KBM-7 (cell line): Measurements from ENCODE around the gene MLNR.
A peak's percentile ranks its signal among the peaks of the same experiment; 100 is the strongest.

Experiments
- DNase-seq: peaks from one replicate; pipeline ENCODE4 v3.0.0-alpha.2; 2015
- in situ Hi-C: fragments of 300-500 bp; cut with MboI; formaldehyde crosslinking; loops from 2 replicates; pipeline ENCODE4 v1.14.3; 2020; ENCODE audit warnings: low sequenced_read_pairs, low pct_unique_long_range_greater_than_20kb, mixed read lengths

Gene MLNR

DNA sequence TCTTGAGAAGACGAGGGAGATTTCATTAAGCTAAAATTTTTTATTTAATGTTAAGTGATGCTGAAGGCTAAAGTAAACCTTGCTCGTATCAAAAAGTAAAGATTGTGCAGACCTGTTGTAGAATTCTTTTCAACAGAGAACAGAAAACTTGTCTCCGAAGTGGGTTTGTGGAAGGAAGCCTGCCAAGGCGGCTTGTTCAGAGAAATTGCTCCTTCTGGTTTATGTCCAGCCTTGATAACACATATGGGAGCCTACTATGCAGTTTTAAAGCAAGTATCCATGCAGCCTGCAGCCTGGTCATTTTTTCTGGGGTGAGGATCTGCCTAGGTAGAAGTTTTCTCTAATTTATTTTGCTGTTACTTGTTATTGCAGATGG, 1.4 kb downstream of the MLNR start:
- in situ Hi-C loops, result no loop called here
- DNase-seq, result no peak

DNA sequence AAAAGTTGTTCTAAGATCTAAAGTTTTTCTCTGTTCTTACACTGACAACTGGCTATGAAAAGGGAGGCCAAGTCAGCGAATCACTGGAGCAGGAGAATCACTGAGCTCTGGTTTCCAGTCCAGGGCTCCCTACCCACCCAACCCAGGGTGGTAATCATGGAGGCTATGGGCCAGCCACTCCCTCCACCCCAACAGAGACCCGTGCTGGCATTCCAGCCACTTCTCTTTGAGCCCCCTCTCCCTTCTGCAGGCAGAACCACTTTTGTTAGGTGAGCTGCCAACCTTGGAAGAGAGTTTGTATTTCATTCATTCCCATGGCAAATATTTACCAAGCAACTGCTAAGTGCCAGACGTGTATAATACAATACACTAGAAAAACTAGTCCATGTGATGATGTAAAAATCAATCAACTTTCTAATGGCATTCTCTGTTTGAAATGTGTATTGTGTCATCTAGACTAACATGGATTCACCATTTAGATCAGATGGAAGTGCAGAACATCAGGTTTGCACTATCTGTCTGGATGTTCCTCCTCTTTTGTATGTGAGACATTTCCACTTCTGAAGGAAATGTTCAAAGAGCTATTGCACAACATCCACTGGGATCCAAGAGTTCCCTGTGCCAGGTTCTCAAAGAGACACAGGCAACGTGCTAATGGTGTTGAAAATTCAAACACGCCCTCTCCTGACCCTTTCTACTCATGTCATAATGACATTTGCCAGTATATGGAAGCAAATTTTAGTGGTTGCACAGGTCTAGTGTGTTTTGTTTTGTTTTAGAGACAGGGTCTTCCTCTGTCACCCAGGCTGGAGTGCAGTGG, 5.3 kb downstream of the MLNR start:
- in situ Hi-C loops, result no loop called here
- peak; percentile 14 for DNase-seq

DNA sequence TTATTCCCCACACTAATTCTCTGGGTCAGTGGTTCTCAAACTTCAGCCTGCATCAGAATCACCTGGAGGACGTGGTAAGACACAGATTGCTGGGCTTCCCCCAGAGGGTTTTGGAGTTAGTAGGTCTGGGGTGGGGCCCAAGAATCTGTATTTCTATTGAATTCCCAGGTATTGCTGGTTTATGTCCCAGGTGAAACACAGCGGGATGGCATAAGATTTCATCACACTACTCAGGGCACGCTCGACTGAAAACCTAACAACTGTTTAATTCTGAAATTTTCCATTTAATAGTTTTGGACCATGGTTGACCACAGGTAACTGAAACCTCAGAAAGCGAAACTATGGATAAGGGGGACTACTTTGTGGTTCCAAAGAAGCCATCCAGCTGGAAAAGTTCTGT, 6.5 kb downstream of the MLNR start:
- in situ Hi-C loops, result no loop called here
- no peak for DNase-seq

GRCh38 chr13:49234741-49235140, 14.6 kb downstream of the MLNR start:
- in situ Hi-C loops, result no loop called here
- DNase-seq, result no peak

DNA sequence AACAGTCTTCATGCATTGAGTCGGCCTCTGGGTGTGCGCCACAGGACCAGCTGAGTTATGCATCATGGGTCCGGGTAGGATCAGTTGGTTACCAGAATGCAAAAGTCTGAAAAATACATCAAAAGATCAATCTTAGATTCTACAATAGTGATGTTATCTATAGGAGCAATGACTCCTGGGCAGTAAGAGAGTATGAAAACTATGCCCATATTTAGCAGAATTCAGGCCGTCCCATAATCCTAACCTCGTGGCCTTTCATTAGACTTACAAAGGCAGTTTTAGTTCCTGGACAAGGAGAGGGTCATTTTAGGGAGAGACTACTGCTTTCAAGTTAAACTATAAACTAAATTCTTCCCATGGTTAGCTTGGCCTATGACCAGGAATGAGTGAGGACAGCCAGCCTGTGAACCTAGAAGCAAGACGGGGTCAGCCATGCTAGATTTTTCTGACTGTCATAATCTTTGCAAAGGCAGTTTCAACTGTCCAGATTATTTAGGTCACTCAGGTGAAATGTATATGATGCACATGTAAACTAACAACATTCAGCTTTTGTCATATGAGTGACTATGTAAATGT, 15.8 kb downstream of the MLNR start:
- in situ Hi-C loops, result no loop called here
- no peak for DNase-seq

DNA sequence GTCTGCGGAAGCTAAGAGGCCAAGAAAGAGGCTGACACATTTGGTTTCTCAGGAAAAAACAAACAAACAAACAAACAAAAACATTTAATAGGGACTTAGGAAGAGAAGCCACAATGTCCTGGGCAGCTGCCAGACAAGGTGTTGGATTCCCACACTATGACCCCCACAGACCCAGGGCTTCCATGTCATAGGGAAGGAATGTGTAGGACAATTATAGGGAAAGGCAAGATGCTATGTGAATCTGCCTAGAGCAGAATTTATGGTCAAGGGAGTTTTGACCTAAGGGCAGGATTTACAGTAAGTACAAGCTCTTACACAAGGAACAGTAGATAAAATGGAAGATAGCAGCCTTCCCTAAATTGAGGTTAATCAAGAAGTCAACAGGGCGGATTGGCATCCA, 18.5 kb downstream of the MLNR start:
- in situ Hi-C loops, result no loop called here
- DNase-seq, result no peak

- peak; percentile 61 for DNase-seq
- in situ Hi-C loops, result no loop called here
Measured at GRCh38 chr13:49240017-49240416, 19.9 kb downstream of the MLNR start.

- in situ Hi-C loops, result no loop called here
- no peak for DNase-seq
Measured at GRCh38 chr13:49241296-49241695, 21.2 kb downstream of the MLNR start.

DNA sequence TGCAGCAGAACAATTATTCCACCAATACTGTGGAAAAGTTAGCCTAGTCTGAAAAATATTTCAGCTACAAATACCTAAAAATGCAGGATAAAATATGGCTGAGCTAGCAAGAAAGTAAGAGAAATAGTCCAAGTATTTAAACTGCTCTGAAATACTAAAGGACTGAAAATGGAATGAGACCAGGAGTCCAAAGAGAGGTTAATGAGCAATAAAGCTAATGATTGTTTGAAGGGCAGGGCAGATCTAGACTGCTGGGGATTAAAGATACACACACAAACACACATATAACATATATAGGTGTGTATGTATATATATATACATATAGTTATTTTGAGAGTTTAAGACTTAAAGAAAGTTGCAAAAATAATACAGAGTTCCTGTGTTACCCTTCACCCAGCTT, 25.0 kb downstream of the MLNR start:
- no peak for DNase-seq
- in situ Hi-C loops, result no loop called here

DNA sequence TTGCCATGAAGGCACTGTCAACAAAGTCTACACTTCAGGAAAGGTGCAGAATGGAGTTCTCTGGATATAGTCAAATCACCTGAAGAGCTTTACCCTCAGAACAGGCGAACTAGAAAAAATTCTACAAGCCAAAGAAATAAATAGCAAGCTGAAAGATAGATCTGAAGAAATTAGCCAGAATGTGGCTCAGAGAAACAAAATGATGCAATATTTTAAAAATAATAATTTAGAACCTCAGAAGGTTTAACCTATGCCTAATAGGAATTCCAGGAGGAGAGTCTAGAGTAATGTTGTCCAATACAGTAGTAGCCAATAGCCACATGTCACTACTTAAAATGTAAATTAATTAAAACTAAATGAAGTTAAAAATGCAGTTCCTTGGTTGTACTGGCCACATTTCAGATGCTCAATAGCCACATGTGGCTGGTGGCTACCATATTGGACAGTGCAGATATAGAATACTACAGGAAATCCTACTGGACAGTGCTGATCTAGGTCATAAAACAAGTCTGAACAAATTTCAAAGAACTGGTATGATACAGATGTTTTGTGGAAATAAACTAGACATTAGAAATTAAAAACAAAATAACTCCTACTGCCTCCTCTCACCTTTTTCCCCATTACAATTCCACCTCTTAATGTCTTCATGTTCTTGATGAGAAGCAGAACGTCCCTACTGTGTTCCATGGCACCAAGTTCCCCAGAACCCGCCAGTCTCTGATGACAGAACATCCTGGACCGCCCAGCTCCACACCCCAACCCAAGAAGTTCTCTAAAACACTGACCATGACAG, 26.9 kb downstream of the MLNR start:
- in situ Hi-C loops, result no loop called here
- DNase-seq, result no peak

GRCh38 chr13:49247643-49248621, 27.8 kb downstream of the MLNR start, which contains the start of gene CDADC1:
Gene CDADC1 (plus strand): TSS chr13:49247925. CDS start chr13:49248038, 113 bp downstream.
- DNase-seq, result peak; percentile 93
- in situ Hi-C loops, result no loop called here

DNA sequence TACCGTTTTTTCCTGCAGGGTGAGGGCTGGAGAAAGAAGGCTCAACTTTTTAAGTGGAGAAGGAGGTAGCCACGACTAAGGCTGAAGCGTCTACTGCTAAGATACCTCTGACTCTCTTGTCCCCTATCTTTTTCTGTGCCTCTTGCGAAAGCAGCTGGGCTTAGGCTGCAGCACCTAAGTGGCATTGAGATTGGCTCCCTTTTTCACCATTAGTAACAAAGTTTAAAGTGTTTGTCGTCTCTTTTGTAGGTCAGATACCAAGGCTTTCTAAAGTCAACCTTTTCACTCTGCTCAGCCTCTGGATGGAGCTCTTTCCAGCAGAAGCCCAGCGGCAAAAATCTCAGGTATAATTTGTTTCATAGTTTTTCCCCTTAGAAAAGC, 28.5 kb downstream of the MLNR start:
- DNase-seq, result no peak
- in situ Hi-C loops, result no loop called here

DNA sequence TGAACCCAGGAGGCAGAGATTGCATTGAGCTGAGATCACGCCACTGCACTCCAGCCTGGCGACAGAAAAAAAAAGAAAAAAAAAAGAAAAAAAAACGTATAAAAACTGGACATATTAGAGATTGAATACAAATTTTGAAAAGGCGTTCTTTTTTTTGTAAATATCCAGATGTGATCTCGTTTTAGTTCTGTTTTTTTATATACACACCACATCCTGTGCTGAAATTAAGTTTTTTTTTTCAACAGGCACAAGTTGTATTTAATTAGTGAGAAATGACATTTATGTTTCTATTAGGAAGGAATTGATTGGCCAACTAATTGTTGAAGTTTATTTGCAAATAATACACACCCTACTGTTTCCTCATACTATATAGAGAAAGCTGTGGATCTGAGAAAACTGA, 31.2 kb downstream of the MLNR start:
- DNase-seq, result no peak
- in situ Hi-C loops, result no loop called here

- DNase-seq, result peak; percentile 25
Measured at GRCh38 chr13:49253310-49253709, 33.2 kb downstream of the MLNR start.

GRCh38 chr13:49254007-49254406, 33.9 kb downstream of the MLNR start:
- in situ Hi-C loops, result no loop called here

More at GRCh38 chr13:49253310-49253709, 33.2 kb downstream of the MLNR start:
- in situ Hi-C loops, result no loop called here

DNA sequence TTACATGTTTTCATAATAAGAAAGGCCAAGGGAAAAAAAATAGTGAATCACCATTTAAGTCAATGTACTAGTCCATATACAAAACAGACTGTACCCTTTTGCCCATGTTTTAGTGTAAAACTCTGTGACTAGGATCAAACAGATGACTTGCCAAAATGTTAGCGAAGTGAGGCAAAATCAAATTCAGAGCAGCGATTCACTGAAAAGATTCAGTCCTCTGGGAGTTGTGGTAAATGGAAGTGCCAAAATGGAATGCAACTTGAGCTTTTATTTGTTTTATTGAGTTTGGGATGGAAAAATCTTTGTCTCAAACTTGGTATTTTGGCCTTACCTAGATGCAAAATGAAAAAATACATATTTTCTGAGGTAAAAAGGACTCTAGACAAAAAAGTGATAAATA, 36.7 kb downstream of the MLNR start:
- in situ Hi-C loops, result no loop called here
- DNase-seq, result no peak

More at GRCh38 chr13:49254007-49254406, 33.9 kb downstream of the MLNR start:
- DNase-seq, result peak; percentile 23

- DNase-seq, result no peak
- in situ Hi-C loops, result no loop called here
Measured at GRCh38 chr13:49258089-49258796, 38.1 kb downstream of the MLNR start.

DNA sequence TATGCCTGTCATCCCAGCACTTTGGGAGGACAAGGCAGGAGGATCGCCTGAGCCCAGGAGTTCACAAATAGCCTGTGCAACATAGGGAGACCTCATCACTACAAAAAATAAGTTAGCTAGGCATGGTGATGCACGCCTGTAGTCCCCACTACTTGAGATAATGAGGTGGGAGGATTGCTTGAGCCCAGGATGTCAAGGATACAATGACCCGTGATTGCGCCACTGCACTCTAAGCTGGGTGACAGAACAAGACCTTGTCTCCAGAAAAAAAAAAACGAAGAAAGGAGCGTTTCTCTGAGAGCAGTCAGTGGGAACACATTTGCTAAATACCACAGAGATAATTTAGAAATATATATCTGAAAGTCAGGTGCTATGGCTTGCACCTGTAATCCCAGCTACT, 39.4 kb downstream of the MLNR start:
- in situ Hi-C loops, result no loop called here
- no peak for DNase-seq
